Endometrial microvascular endothelial cells (primary cell): ENCODE data around the gene THBS2. TPM values are rescaled to one million over a fixed set of nuclear protein-coding genes. Genes with fewer than 3 reads are reported as not detected.
"Not testable (repeated sequence)": the region's sequence is repeated elsewhere in the genome, so short reads cannot be mapped to it uniquely, and the experiment has no call there.

ENCODE experiments used
- in situ Hi-C: cut with HindIII; loops from 2 replicates; pipeline ENCODE4 v1.10.0; 2017; ENCODE audit warnings: low sequenced_read_pairs, low pct_unique_long_range_greater_than_20kb; ENCODE audit errors: inconsistent ontology term
- total RNA-seq: library from RNA; depleted of rRNA; stranded (reverse); fragments of >200 nt; gene quantifications from one replicate; pipeline ENCODE4 v1.2.3, GENCODE V29; 2015; ENCODE audit errors: inconsistent ontology term

The THBS2 gene
- 4.4 TPM for total RNA-seq

DNA sequence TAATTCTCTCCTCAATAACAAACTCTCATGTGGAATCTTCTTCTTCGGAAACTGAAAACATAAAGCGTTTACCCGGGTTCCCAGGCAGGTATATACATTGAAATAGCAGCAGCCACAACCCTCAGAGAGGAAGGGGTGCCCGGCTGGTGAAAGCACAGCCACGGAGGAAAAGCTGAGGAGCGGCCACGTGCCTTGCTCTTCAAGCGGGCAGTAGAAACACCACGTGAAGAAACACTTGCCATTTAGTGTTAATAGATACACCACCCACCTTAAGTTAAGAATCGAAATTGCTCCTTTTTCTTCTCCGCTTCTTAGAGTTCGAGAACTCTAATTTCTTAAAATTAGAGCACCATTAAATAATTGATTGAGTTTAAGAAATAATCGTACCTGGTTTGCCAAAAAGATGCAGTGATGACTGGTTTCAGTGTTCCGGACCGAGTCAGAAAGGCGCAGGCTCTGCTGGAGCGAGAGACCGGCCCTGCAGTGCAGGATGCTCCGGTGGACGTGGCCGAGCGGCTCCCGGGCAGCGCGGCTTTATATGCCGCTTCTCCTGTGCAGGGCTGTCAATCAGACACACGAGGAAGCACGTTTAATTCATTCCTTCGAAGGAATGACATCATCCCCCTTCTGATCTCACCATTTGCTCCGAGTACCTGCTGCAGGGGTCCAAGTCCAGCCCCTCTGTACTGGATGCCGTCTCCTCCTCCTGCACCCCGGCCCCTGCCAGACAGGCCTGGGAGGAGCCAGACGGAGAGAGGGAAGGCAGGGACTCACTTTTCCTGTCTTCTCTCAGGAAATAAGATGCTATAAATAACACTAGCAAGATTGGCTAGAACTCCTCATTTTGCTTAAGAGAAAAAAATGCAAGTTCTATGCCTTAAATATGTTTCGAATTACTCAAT, at the start of gene THBS2:
Gene THBS2, minus strand, starts transcription at position 510 of the 902 bp plus-strand sequence. CDS start 3,062 bp downstream, outside the sequence.
- in situ Hi-C loops, result no loop called here

DNA sequence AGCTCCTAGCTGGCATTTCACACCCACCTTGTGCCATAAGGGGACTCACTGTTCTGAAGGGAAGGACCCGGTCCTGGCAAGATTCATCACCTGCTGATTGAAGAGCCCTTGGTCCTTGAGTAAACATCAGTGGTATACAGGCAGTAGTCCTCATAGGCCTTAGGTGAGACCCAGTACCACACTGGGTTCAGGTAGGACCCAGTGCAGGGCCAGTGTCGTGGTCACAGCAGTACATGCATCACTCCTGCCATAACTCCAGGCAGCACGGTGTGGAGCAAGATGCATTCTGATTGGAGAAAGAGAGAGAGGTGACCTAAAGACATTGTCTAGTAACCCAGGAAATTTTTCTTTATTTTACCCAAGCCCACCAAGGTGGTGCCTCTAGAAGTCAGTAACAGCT, 49.1 kb upstream of the THBS2 start:
- in situ Hi-C loops, result no loop called here

DNA sequence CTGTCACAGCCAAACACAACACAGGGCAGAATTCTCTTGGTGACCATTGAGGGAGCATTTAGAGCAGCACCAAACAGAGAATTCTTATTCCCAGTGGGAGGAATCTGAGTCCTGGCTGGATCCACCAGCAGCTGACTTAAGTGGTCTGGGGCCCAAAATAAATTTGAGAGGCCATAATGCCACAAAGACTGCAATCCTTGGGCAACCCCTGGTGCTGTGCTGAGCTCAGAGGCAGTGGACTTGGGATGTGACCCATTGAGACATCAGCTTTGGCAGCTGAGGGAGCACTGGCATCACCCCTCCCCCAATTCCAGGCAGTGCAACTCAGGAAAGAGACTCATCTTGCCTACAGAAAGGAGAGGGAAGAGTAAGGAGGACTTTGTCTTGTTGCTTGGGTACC, 48.6 kb upstream of the THBS2 start:
- in situ Hi-C loops, result no loop called here

DNA sequence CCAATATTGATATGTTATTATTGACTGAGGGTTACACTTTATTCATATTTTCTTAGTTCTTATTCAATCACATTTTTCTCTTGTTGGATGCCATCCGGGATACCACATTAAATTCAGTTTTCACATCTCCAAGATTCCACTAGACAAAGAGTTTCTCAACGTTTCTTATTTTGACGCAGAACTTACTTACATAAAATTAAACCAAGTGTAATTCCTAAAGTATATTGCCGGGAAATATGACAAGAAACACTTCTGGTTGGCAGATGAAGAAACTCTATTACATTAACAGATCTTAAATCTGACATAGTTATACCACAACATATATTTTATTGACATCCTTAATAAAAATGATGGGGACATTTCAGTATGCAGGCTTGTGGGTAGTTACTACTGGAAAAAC, 47.3 kb upstream of the THBS2 start:
- in situ Hi-C loops, result no loop called here

DNA sequence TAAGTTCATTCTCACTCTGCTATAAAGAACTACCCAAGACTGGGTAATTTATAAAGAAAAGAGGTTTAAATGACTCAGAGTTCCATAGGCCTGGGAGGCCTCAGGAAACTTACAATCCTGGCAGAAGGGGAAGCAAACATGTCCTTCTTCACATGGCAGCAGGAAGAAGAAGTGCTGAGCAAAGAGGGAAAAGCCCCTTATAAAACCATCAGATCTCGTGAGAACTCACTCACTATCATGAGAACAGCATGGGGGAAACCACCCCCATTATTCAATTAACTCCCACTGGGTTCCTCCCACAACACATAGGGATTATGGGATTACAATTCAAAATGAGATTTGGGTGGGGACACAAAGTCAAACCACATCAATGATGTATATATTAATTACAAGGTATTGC, 45.0 kb upstream of the THBS2 start:
- in situ Hi-C loops, result not testable (repeated sequence)

DNA sequence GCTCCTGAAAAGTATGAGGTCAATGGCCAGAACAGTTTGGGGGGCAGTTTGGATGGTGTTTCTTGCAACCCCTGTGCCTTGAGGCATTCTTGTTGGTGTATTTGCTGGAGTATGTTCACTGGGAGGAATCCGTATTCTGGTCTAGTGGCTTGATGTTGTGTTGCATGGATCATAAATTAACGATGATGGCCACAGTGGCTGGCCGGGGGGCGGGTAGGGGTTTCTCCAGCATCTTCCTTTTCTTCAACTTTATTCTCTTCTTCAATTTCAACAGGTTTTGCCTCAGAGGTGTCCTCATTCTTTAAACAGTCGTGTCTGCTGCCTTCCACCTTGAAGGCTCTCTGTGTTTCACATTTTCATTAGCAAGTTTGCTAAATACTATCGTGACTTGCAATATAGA, 43.0 kb upstream of the THBS2 start:
- in situ Hi-C loops, result no loop called here

DNA sequence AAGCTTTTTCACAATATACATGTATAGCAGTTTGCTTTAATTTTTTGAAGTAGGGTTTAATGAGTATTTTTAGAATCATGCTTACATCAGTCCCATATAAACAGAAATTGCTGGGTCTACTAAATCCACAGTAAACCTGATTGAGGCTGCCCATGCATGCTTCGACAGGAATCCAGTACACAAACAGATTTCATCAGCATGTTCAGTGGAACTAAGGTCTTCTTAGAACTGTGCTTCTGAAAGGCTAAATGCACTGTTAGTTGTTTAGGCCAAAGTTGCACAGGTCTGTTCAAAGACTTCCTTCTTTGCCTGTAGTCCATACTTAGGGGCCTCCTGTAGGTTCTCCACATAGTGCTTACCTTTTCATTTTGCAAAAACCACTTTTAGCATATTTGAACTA, 42.5 kb upstream of the THBS2 start:
- in situ Hi-C loops, result no loop called here

DNA sequence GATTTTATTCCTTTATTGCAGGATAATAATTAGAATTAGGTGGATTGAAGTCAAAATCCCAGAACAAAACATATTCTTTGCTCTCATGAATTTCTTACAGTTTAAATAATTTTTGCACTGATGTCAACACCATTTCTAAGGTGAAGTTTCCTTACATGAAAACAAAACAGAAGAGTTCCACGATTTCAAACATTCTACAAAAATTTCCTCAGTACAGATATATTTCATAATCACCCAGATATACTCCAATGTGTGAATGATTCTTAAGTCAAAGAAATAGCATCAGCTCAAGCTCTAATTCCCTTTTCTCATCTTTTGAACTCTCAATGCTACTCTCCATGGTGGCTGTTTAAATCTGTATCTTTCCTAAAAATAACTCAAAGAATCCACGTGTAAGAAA, 39.5 kb upstream of the THBS2 start:
- in situ Hi-C loops, result no loop called here

DNA sequence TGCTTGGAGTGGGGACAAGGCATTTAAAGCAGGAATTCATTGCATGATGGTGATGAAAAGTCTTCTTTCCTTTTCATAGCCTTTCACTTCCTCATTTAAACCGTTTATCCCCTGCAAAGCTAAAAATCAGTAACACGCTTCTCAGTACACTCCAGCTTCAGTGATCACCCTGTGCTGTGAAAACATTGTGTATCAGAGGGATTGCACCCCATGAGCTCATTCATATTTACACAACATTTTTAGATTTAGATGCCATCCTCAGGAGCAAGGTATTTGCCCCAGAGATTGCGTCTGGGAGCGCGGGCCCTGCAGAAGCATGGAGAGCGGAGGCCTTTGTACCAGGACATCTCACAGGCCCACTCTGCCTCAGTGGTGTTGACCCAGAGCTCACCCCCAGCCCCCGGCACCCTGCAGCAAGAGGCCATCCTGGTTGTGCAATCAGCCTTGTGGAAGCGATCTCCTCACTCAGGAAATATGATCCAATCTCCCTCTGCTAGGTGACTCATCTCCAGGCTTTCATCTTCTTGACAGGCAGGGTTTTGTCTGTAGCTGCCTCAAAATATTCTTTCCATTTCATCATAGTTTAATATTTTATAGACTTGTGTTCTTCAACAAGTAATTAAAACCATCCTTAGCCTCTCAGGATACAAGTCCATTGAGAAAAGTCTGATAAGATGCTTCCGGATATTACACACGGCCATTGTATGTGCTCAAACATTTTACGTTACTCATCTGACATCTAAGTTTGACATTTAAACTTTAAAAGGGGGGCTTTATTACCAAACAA, 38.9 kb upstream of the THBS2 start:
- in situ Hi-C loops, result no loop called here

DNA sequence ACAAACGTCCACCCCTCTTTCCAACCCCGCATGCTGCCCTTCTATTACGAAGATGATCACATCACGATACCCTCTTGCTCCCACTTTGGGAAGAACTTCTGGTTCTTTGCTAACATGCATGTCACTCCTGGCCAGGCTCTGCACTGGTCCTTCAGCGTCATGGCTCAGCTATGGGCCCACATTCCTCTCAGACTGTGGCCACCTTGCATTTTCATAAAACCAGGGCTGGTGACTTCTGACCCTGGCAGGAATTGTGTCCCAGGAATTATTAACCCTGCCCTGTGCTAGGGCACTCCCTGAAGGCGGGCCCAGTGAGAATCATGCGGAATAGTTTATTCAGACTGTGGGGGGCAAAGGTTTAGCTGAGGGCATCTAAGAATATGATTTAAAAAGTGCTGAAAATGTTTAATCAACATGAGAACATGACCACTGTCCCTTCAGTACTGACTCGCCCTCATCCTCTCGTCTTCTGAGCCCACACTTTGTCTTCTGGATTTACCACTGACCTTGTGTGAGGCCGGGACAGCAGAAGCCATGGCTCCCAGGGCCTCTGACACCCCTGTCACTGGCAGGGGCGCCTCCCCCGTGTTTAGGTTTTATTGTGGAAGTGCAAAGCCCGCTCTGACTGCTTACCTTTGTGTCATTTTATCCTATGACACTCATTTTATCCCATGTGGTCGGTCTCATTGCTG, 38.1 kb upstream of the THBS2 start:
- in situ Hi-C loops, result no loop called here

DNA sequence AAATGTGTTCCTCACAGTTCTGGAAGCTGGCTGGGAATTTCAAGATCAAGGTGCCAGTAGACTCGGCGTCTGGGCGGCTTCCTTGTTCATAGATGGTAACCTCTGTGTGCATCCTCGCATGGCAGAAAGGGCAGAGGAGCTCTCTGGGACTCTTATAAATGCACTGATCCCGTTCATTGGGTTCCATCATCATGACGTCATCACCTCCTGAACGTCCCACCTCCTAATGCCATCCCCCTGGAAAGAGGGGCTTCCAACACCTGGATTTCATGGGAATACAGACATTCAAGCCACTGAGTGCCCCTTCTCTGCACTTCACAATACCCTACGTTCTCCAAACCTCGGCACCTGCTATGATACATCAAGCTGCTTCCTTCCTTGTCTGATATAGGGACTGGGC, 37.5 kb upstream of the THBS2 start:
- in situ Hi-C loops, result no loop called here

DNA sequence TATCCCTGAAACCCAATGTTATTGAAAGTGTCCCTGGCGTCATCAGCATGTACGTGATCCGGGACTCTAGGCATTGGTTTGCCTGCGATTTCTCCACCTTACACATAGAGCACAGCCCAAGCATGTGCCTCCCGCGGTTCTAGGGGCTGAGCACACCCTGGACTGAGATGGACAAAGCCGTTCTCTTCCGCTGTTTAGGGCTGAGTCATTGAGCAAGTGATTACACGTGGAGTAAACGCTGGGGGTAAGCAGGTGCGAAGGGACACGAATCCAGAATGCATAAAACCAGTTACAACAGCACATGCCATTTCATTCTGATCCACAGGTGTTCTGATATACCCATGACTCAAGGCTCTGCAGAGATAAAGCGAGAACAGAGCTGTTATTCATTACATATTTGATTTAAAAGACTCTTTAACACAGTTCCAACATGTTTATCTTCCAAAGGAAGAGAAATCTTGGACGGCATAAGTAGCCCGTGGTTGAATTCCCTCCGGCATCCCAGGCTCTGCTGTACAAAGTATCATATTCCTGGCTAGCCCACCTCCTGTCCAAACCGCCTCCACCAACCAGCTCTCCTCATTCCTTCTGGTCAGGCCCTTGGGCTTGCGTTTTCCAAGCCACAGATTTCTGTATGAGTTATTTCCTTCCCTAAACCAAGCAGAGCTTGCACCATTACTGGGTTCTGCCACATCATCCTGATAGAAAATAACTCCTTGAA, 36.1 kb upstream of the THBS2 start:
- in situ Hi-C loops, result no loop called here

DNA sequence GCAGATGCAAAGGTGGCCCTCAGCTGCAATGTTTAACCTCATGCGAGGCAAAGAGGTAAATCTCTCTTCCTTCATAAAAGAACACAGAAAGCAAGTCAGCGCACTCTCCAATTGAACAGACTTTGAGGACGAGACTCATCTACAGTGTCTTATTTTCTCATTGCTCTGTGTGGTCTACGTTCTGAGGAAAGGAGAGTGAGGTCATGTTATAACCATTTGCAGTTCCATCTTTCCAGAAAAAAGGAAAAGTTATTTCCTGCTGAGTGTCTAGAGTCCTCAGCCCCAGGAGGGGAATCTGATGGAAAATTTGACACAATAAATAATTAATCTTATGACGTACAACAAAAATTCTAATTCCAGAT, 35.6 kb upstream of the THBS2 start:
- in situ Hi-C loops, result no loop called here

DNA sequence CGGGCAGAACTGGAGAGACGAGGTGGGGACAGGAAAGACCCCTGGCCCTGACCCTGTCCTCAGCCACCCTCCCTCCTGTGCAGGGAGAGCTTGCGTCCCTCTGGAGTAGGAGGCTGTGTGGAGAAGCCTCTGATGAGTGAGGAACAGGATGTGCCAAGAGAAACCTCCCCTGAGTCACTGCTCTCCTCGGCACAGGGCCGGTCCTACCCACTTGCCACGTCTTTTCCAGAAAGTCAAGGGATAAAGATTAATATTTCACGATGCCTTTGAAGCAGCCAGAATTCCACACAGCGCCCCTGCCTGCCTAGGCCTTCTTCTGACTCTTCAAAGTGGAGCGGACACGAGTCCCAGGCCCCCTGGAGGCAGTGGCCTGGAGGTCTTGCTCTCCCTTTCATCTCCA, 34.9 kb upstream of the THBS2 start:
- in situ Hi-C loops, result no loop called here

DNA sequence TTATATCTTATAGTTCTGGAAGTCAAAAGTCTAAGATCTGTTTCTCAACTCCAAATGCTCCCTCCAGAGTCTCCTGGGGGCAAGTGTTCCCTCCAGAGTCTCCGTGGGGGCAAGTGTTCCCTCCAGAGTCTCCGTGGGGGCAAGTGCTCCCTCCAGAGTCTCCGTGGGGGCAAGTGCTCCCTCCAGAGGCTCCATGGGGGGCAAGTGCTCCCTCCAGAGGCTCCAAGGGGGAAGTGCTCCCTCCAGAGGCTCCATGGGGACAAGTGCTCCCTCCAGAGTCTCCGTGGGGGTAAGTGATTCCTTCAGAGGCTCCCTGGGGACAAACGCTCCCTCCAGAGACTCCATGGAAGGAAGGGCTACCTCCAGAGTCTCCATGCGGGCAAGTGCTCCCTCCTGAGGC, 34.0 kb upstream of the THBS2 start:
- in situ Hi-C loops, result no loop called here

DNA sequence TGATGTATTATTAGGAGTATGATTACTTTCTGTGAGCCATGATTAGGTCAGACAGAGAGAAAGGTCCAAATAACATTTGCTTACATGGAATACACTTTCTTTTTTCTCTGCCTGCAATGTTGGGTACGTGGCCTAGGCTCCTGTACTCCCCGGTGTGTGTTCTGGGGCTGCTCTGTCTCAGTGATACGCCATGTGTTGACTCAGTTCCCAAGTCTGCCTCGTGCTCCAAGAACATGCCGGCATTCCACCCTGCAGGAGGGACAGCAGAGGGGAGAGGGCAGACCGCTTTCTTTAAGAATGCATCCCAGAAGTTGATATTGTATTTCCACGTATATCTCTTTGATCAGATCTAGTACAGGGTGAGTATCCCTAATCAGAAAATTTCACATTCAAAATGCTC, 33.3 kb upstream of the THBS2 start:
- in situ Hi-C loops, result no loop called here

DNA sequence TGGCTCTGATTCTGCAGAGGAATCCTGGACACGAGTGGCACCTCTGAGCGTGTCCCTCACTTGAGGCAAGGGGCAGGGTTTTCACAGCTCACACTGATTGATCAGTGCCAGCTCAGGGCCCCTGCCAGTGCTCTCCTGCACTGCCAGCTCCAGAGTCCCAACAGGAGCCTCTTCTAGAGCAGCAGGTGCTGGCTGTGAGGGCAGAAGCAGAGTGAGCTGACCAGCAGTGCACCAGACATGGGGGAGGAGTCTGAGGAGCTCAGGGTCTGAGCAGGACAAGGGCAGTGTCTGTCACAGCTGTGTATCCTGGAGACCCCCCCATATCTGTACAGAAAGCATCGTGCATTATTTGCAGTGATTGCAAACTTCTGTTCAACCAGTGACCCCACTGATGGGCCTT, 31.5 kb upstream of the THBS2 start:
- in situ Hi-C loops, result no loop called here

DNA sequence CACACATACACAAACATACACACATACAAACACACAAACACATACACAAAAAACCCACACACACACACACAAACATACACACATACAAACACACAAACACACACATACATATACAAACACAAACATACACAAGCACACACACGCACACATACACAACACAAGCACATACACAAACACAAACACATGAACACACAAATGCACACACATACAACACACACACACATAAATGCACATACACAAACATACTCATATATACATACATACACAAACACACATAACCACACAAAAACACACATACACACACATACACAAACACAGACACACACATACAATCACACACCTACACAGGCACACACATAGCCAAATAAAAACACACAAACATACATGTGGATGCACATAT, 30.3 kb upstream of the THBS2 start:
- in situ Hi-C loops, result no loop called here

DNA sequence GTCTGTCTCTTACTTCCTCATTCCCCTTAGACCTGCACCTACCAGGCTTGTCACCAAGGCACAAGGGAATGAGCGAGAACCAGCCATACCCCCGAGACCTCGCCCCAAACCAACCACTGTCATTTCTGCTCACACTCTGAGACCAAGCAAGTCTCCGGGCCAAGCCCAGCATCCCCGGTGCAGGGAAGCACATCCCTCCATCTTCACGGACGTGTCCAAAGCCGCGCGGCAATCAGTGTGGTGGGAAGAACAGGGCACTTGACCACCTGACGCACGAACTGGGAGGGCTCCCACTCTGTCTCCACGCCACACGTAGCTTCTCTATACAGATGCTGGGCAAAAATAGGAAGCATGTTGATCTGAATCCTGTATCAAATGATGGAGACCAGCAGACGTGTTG, 28.4 kb upstream of the THBS2 start:
- in situ Hi-C loops, result no loop called here
